Stimulated activated CD4-positive, alpha-beta T cell treated with anti-CD3 and anti-CD28 coated beads, Interleukin-4, amount 100 ng/mL, for 24 hours (primary cell): Measurements from ENCODE around the gene ITSN1.

Experiments used
- DNase-seq: peaks from one replicate; pipeline ENCODE4 v3.0.0-alpha.2; 2020

ITSN1 gene

GRCh38 chr21:33940164-33940880 is 298.0 kb downstream of the ITSN1 start:
- DNase-seq: no peak

- DNase-seq: no peak
Measured at GRCh38 chr21:33940881-33941245, 298.6 kb downstream of the ITSN1 start.

GRCh38 chr21:33942426-33942825 is 300.1 kb downstream of the ITSN1 start:
- no peak for DNase-seq

- no peak for DNase-seq
Measured at GRCh38 chr21:33943293-33943692, 301.0 kb downstream of the ITSN1 start.

- DNase-seq: no peak
Measured at GRCh38 chr21:33944185-33944763, 302.0 kb downstream of the ITSN1 start.

- DNase-seq: no peak
Measured at GRCh38 chr21:33945652-33946270, 303.5 kb downstream of the ITSN1 start.

GRCh38 chr21:33947451-33948095 is 305.3 kb downstream of the ITSN1 start:
- peak; percentile 90 for DNase-seq

GRCh38 chr21:33948096-33948950 is 306.0 kb downstream of the ITSN1 start:
- peak; percentile 83 for DNase-seq

- DNase-seq: no peak
Measured at GRCh38 chr21:33948951-33949444, 306.7 kb downstream of the ITSN1 start.
